A673 (cell line): ENCODE data around the gene PAPPA. TPM values are rescaled to one million over a fixed set of nuclear protein-coding genes. Genes with fewer than 3 reads are reported as not detected.

ENCODE experiments used
- BruUV-seq: library from RNA; stranded (reverse); fragments of 400-500 nt; replicated peaks from 2 replicates; lab custom pipeline; 2021; lab: Mats Ljungman, UMichigan
- CTCF ChIA-PET: fragments of 300-600 bp; sonication (Branson Sonifier 250); formaldehyde crosslinking; loops from one replicate; lab custom pipeline; 2022; ENCODE audit warnings: antibody characterized with exemption; lab: Charles Lee
- POLR2A ChIA-PET: fragments of 300-600 bp; sonication (Branson Sonifier 250); formaldehyde crosslinking; loops from one replicate; lab custom pipeline; 2022; ENCODE audit warnings: antibody characterized with exemption; ENCODE audit not compliant: low non-redundant PET; lab: Charles Lee
- DNase-seq: peaks from one replicate; pipeline ENCODE4 v3.0.0-alpha.2; 2015; ENCODE audit warnings: low spot score
- H3K27ac ChIP-seq: fragments of 200-600 bp; sonication (generic); 2 replicates; pipeline ENCODE4 v1.5.1; 2016; ENCODE audit warnings: mixed run types, low read depth, mild to moderate bottlenecking, mixed read lengths, antibody characterized with exemption, low read length; ENCODE audit not compliant: poor library complexity, severe bottlenecking
- H3K27me3 ChIP-seq: fragments of 200-600 bp; sonication (generic); replicated peaks from 2 replicates; pipeline ENCODE4 v1.6.1; 2017; ENCODE audit warnings: mixed run types, low read depth, mild to moderate bottlenecking, mixed read lengths, antibody characterized with exemption, low read length; ENCODE audit not compliant: insufficient read depth, poor library complexity
- H3K36me3 ChIP-seq: fragments of 200-600 bp; sonication (generic); 2 replicates; pipeline ENCODE4 v1.6.1; 2016; ENCODE audit warnings: mixed run types, mild to moderate bottlenecking, mixed read lengths, antibody characterized with exemption, low read length; ENCODE audit not compliant: insufficient read depth, poor library complexity, severe bottlenecking
- H3K4me1 ChIP-seq: fragments of 200-600 bp; sonication (generic); 2 replicates; pipeline ENCODE4 v1.6.1; 2017; ENCODE audit warnings: mixed run types, mild to moderate bottlenecking, mixed read lengths, antibody characterized with exemption, low read length; ENCODE audit not compliant: insufficient read depth, poor library complexity, severe bottlenecking
- H3K4me3 ChIP-seq: fragments of 200-600 bp; sonication (generic); 2 replicates; pipeline ENCODE4 v1.5.1; 2016; ENCODE audit warnings: low read depth, mixed run types, mild to moderate bottlenecking, mixed read lengths, low read length; ENCODE audit not compliant: poor library complexity, severe bottlenecking
- H3K9me3 ChIP-seq: fragments of 200-600 bp; sonication (generic); 2 replicates; pipeline ENCODE4 v1.6.1; 2016; ENCODE audit warnings: mixed run types, low read depth, mild to moderate bottlenecking, mixed read lengths, antibody characterized with exemption, low read length; ENCODE audit not compliant: poor library complexity, severe bottlenecking
- EZH2 ChIP-seq: fragments of 200-600 bp; sonication (generic); IDR thresholded peaks from 2 replicates; pipeline ENCODE4 v1.6.1; 2017; ENCODE audit warnings: borderline replicate concordance, low read depth, mild to moderate bottlenecking, mixed read lengths, antibody characterized with exemption, low read length; ENCODE audit not compliant: poor library complexity, severe bottlenecking
- intact Hi-C: fragments of 100-400 bp; cut with micrococcal nuclease; formaldehyde crosslinking; loops from one replicate; pipeline ENCODE4 v1.10.0; 2022; ENCODE audit not compliant: unreplicated experiment
- total RNA-seq: library from RNA; stranded (reverse); gene quantifications from 2 replicates; pipeline ENCODE4 v1.2.3, GENCODE V29; 2021
- TF ChIP-seq, protein P1 (sequence below): fragments of 300-800, 200-600 bp; sonication (generic); conservative IDR thresholded peaks from 2 replicates; pipeline ENCODE4 v1.5.1; 2017; ENCODE audit warnings: low read depth, mild to moderate bottlenecking, antibody characterized with exemption, low read length, moderate library complexity, mixed read lengths

The PAPPA gene
- total RNA-seq, 1 experiment from 2014 or later, result 47.4 TPM

DNA sequence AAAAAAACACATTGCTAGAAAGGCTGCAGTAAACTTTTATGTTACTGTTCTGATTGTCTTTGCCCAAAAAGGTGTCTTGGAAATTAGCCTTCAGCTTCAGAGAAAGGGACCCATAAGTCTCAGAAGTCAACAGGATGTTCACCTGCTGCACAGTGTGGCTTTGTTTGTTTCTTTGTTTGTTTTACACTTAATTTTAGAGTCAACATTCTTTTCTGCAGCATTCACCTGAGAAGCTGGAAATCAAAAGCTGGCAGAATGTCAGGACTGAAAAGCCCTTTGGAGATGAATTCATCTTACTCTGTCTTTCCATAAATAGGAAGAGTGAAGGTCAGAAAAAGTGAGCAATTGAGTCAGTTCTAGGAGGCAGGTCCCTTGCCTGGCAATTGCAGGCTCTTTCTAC is 170.0 kb downstream of the PAPPA start:
- Histone ChIP-seq H3K4me3 (no peak overlapping the region), H3K36me3 (peaks cover 5% of the 10 kb centered on the region), H3K27ac (no peak overlapping the region), H3K9me3 (no peaks in the 10 kb centered on the region), H3K27me3 (no peaks in the 10 kb centered on the region), H3K4me1 (peaks cover 45% of the 10 kb centered on the region)
- TF ChIP-seq, protein P1, sequence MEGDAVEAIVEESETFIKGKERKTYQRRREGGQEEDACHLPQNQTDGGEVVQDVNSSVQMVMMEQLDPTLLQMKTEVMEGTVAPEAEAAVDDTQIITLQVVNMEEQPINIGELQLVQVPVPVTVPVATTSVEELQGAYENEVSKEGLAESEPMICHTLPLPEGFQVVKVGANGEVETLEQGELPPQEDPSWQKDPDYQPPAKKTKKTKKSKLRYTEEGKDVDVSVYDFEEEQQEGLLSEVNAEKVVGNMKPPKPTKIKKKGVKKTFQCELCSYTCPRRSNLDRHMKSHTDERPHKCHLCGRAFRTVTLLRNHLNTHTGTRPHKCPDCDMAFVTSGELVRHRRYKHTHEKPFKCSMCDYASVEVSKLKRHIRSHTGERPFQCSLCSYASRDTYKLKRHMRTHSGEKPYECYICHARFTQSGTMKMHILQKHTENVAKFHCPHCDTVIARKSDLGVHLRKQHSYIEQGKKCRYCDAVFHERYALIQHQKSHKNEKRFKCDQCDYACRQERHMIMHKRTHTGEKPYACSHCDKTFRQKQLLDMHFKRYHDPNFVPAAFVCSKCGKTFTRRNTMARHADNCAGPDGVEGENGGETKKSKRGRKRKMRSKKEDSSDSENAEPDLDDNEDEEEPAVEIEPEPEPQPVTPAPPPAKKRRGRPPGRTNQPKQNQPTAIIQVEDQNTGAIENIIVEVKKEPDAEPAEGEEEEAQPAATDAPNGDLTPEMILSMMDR, result no peak
- TF ChIP-seq EZH2, result no peak
- ChIA-PET CTCF (no interaction called here), POLR2A (no interaction called here)
- intact Hi-C loops, result no loop called here
- no peak for DNase-seq
- no TSS peak for BruUV-seq

DNA sequence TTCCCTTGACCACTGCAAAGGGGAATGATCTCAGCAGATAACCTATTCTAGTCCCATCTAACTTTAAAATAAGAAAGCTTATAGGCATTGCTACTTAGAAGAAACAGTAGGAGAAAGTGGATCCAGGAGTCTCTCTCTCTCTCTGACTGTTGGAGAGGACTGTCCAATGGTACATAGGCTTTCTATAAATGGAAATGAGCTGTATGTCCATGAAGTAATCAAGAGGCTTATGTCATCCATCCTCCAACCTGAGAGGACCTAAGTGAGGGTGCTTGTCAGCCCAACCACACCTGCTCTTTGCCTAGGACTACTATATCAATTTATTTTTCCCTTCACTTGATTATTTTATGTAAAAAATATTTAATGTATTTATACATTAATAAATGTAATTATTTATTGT is 172.3 kb downstream of the PAPPA start:
- no peaks in the 10 kb centered on the region for H3K9me3 ChIP-seq
- peaks cover 19% of the 10 kb centered on the region for H3K36me3 ChIP-seq
- H3K4me3 ChIP-seq, result no peak overlapping the region
- no peaks in the 10 kb centered on the region for H3K27me3 ChIP-seq
- POLR2A ChIA-PET, result no interaction called here
- no TSS peak for BruUV-seq
- no peak overlapping the region for H3K27ac ChIP-seq
- intact Hi-C loops, result no loop called here
- H3K4me1 ChIP-seq, result peaks cover 33% of the 10 kb centered on the region
- CTCF ChIA-PET, result no interaction called here
- DNase-seq, result no peak
- TF ChIP-seq, protein P1, result no peak
- no peak for TF ChIP-seq EZH2

DNA sequence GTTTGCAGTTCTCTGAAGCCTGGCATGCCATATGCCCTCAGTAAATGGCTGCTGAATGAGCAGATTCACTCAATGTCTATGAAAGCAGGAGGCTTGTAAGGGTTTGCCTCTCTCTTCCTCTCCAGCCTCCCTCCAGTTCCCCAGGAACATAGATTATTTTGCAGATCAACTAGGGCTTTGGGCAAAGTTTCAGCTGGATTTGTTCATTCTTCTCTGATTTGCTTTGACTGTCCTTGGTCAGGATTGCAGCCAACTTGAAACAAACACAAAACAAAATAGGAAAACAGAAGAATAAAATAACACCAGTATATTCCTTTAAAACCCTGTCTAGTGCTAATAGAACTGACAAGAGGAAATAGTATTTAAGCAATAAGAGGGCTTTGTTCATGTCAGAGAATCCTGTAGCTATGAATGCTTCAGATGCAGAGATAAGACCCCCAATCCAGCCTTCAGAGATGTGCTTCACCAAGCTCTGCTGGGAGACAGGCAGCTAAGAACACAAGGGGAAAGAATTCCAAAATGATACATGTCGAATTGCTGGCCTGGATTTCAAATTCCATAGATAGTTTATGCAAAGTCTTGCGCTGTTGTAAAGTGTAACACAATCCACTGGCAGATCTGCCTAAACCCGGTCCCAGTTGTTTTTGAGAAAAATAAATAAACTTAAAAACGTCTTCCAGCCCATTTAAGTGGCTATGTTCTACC is 174.3 kb downstream of the PAPPA start:
- Histone ChIP-seq H3K9me3 (no peaks in the 10 kb centered on the region), H3K4me3 (no peak overlapping the region), H3K4me1 (peaks cover 20% of the 10 kb centered on the region), H3K27ac (peak overlapping the region; percentile 12), H3K36me3 (peaks cover 38% of the 10 kb centered on the region), H3K27me3 (no peaks in the 10 kb centered on the region)
- DNase-seq, result no peak
- no TSS peak for BruUV-seq
- TF ChIP-seq, protein P1, result no peak
- TF ChIP-seq EZH2, result no peak
- intact Hi-C loops, result no loop called here
- CTCF ChIA-PET, result no interaction called here
- POLR2A ChIA-PET, result no interaction called here
